Chondrocyte (in vitro differentiated cells): ENCODE measurements around the gene NUP50. TPM values are rescaled to one million over a fixed set of nuclear protein-coding genes. Genes with fewer than 3 reads are reported as not detected.

Source experiments
- DNase-seq: peaks from one replicate; pipeline ENCODE4 v3.0.0; 2021; ENCODE audit warnings: mixed read lengths, low spot score
- H3K27ac Mint-ChIP-seq: one replicate; pipeline ENCODE4 v1.8.0; 2021; ENCODE audit warnings: mild to moderate bottlenecking, moderate library complexity, mixed read lengths; ENCODE audit not compliant: unreplicated experiment
- H3K27me3 Mint-ChIP-seq: 2 replicates; pipeline ENCODE4 v1.8.0; 2021; ENCODE audit warnings: low read depth, mixed read lengths
- H3K36me3 Mint-ChIP-seq: 2 replicates; pipeline ENCODE4 v1.8.0; 2021; ENCODE audit warnings: low read depth, mixed read lengths
- H3K4me1 Mint-ChIP-seq: 2 replicates; pipeline ENCODE4 v1.8.0; 2021; ENCODE audit warnings: low read depth, mild to moderate bottlenecking, mixed read lengths
- H3K4me3 Mint-ChIP-seq: one replicate; pipeline ENCODE4 v1.8.0; 2021; ENCODE audit warnings: mild to moderate bottlenecking, moderate library complexity, mixed read lengths; ENCODE audit not compliant: unreplicated experiment
- H3K9me3 Mint-ChIP-seq: 2 replicates; pipeline ENCODE4 v1.8.0; 2021; ENCODE audit warnings: low read depth, mixed read lengths
- CTCF ChIP-seq: fragments of 200-600 bp; sonication (generic); IDR thresholded peaks from 2 replicates; pipeline ENCODE4 v1.5.0; 2021; ENCODE audit warnings: antibody characterized with exemption, mild to moderate bottlenecking, moderate library complexity
- total RNA-seq: library from RNA; stranded (reverse); gene quantifications from 3 replicates; pipeline ENCODE4 v1.2.1, GENCODE V29; 2021

NUP50 gene
- total RNA-seq, 1 donor from 2014 or later = 44.1 TPM

GRCh38 chr22:45200230-45200629 lies 36.5 kb downstream of the NUP50 start:
- Mint-ChIP-seq H3K4me3 (no peak overlapping the region), H3K4me1 (peaks cover 28% of the 10 kb centered on the region), H3K27ac (peak overlapping the region; percentile 93), H3K27me3 (no peaks in the 10 kb centered on the region), H3K36me3 (peaks cover 26% of the 10 kb centered on the region), H3K9me3 (no peaks in the 10 kb centered on the region)
- no peak for TF ChIP-seq CTCF
- peak; percentile 41 for DNase-seq

GRCh38 chr22:45200860-45201511 lies 37.3 kb downstream of the NUP50 start:
- peaks cover 23% of the 10 kb centered on the region for H3K36me3 Mint-ChIP-seq
- peak overlapping the region; percentile 93 for H3K27ac Mint-ChIP-seq
- peak; percentile 77 for DNase-seq
- no peak overlapping the region for H3K4me3 Mint-ChIP-seq
- H3K27me3 Mint-ChIP-seq = no peaks in the 10 kb centered on the region
- H3K9me3 Mint-ChIP-seq = no peaks in the 10 kb centered on the region
- no peak for TF ChIP-seq CTCF
- peaks cover 28% of the 10 kb centered on the region for H3K4me1 Mint-ChIP-seq

GRCh38 chr22:45201678-45202332 lies 38.1 kb downstream of the NUP50 start:
- no peaks in the 10 kb centered on the region for H3K9me3 Mint-ChIP-seq
- peak overlapping the region; percentile 7 for H3K4me3 Mint-ChIP-seq
- no peak for TF ChIP-seq CTCF

GRCh38 chr22:45202333-45203149 lies 38.8 kb downstream of the NUP50 start:
- TF ChIP-seq CTCF = no peak
- H3K36me3 Mint-ChIP-seq = peaks cover 21% of the 10 kb centered on the region
- peak; percentile 90 for DNase-seq
- peak overlapping the region; percentile 93 for H3K27ac Mint-ChIP-seq
- no peaks in the 10 kb centered on the region for H3K27me3 Mint-ChIP-seq
- H3K4me1 Mint-ChIP-seq = peaks cover 28% of the 10 kb centered on the region
- H3K9me3 Mint-ChIP-seq = no peaks in the 10 kb centered on the region
- no peak overlapping the region for H3K4me3 Mint-ChIP-seq

More at GRCh38 chr22:45201678-45202332, 38.1 kb downstream of the NUP50 start:
- DNase-seq = peak; percentile 62
- H3K27ac Mint-ChIP-seq = peak overlapping the region; percentile 93
- no peaks in the 10 kb centered on the region for H3K27me3 Mint-ChIP-seq
- H3K36me3 Mint-ChIP-seq = peaks cover 22% of the 10 kb centered on the region
- H3K4me1 Mint-ChIP-seq = peaks cover 28% of the 10 kb centered on the region
